Natural killer cell (primary cell): Measurements from ENCODE around the gene GNAT1. TPM values are rescaled to one million over a fixed set of nuclear protein-coding genes. Genes with fewer than 3 reads are reported as not detected.

ENCODE experiments used
- ATAC-seq, 3 donors: fragments of 150-1000 bp in 2 of 3; fragments of 200-7000 bp in 1 of 3; cut with Tn5 transposase; 1 replicate in 1 of 3; 2 replicates in 2 of 3; pipeline ENCODE4 v1.10.0; 2021; ENCODE audit warnings: mild to moderate bottlenecking in 2 of 3, moderate library complexity in 2 of 3
- DNase-seq, 2 donors: peaks; one replicate each; pipeline versions ENCODE4 v3.0.0 to v3.0.0-alpha.2; 2013 to 2021; ENCODE audit warnings: mixed read lengths in 1 of 2
- H3K27ac ChIP-seq: one replicate; pipeline ENCODE4 v1.5.1; 2013; ENCODE audit warnings: mild to moderate bottlenecking, low read length
- H3K27me3 ChIP-seq: one replicate; pipeline ENCODE4 v1.6.1; 2013; ENCODE audit warnings: low read length; ENCODE audit not compliant: control insufficient read depth, insufficient read depth
- H3K36me3 ChIP-seq: one replicate; pipeline ENCODE4 v1.6.1; 2013; ENCODE audit warnings: low read length; ENCODE audit not compliant: control insufficient read depth, insufficient read depth
- H3K4me1 ChIP-seq: one replicate; pipeline ENCODE4 v1.6.1; 2013; ENCODE audit warnings: low read length; ENCODE audit not compliant: control insufficient read depth, insufficient read depth
- H3K4me3 ChIP-seq: one replicate; pipeline ENCODE4 v1.5.1; 2013; ENCODE audit warnings: low read length
- H3K9me3 ChIP-seq: one replicate; pipeline ENCODE4 v1.6.1; 2013; ENCODE audit warnings: low read length; ENCODE audit not compliant: control insufficient read depth, insufficient read depth
- H3K27ac Mint-ChIP-seq, 2 donors: one replicate each; pipeline ENCODE4 v1.8.0; 2022; ENCODE audit warnings: mild to moderate bottlenecking in 2 of 2, mixed read lengths in 2 of 2, moderate library complexity in 1 of 2
- H3K27me3 Mint-ChIP-seq, 2 donors: one replicate each; pipeline ENCODE4 v1.8.0; 2022; ENCODE audit warnings: low read depth in 2 of 2, mixed read lengths in 2 of 2
- H3K36me3 Mint-ChIP-seq: one replicate; pipeline ENCODE4 v1.8.0; 2022; ENCODE audit warnings: mixed read lengths
- H3K4me1 Mint-ChIP-seq, 2 donors: one replicate each; pipeline ENCODE4 v1.8.0; 2022; ENCODE audit warnings: mixed read lengths in 2 of 2
- H3K4me3 Mint-ChIP-seq: one replicate; pipeline ENCODE4 v1.8.0; 2022; ENCODE audit warnings: mild to moderate bottlenecking, moderate library complexity, mixed read lengths
- H3K9me3 Mint-ChIP-seq, 2 donors: one replicate each; pipeline ENCODE4 v1.8.0; 2022; ENCODE audit warnings: mixed read lengths in 2 of 2
- WGBS: methylation state at CpG from one replicate; pipeline ENCODE4 v1.1.7; 2013; ENCODE audit warnings: missing lambda C conversion rate; ENCODE audit not compliant: insufficient coverage; 5-methylcytosine and 5-hydroxymethylcytosine counted together
- intact Hi-C: fragments of 100-400 bp; cut with micrococcal nuclease; formaldehyde crosslinking; loops from one replicate; pipeline ENCODE4 v1.14.2; 2022
- total RNA-seq, 4 donors: library from RNA; stranded (reverse); fragments of 120-200 nt in 1 of 4; gene quantifications; one replicate each; pipeline versions ENCODE4 v1.2.3 to v1.2.4, GENCODE V29; 2013 to 2022
- TF ChIP-seq, protein P1 (sequence below): fragments of 200-600 bp; IDR thresholded peaks from one replicate; pipeline ENCODE4 v1.8.0; 2022; ENCODE audit warnings: antibody characterized with exemption

GNAT1 gene
- total RNA-seq, 3 donors from 2014 or later (not counting 1 experiment from before 2014, with no cell fraction given): not detected

DNA sequence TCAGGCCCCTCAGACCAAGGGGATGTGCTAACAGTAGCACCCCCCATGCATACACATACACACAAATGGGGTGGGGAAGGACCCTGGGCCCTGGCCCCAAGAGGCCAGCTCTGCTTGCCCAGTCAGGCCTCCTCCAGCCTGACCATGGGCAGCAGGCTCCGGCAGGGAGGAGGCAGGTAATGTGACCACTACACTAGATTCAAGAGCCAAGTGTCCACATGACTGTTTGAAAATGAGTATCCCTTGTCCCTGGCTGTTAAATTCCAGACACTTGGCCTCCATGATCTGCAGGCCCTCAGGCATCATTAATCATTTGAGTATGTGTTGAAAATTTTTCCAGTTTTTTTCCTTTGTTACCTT lies 30.7 kb downstream of the GNAT1 start:
- Mint-ChIP-seq H3K4me1 (peaks cover 5 to 11% of the 10 kb centered on the region in 2 donors), H3K36me3 (no peaks in the 10 kb centered on the region), H3K9me3 (no peaks in the 10 kb centered on the region), H3K27me3 (peaks cover 5 to 9% of the 10 kb centered on the region in 2 donors), H3K27ac (no peak overlapping the region), H3K4me3 (no peak overlapping the region)
- Histone ChIP-seq H3K4me3 (no peak overlapping the region), H3K27me3 (no peaks in the 10 kb centered on the region), H3K9me3 (no peaks in the 10 kb centered on the region), H3K4me1 (peaks cover 18% of the 10 kb centered on the region), H3K27ac (no peak overlapping the region), H3K36me3 (no peaks in the 10 kb centered on the region)
- TF ChIP-seq, protein P1, sequence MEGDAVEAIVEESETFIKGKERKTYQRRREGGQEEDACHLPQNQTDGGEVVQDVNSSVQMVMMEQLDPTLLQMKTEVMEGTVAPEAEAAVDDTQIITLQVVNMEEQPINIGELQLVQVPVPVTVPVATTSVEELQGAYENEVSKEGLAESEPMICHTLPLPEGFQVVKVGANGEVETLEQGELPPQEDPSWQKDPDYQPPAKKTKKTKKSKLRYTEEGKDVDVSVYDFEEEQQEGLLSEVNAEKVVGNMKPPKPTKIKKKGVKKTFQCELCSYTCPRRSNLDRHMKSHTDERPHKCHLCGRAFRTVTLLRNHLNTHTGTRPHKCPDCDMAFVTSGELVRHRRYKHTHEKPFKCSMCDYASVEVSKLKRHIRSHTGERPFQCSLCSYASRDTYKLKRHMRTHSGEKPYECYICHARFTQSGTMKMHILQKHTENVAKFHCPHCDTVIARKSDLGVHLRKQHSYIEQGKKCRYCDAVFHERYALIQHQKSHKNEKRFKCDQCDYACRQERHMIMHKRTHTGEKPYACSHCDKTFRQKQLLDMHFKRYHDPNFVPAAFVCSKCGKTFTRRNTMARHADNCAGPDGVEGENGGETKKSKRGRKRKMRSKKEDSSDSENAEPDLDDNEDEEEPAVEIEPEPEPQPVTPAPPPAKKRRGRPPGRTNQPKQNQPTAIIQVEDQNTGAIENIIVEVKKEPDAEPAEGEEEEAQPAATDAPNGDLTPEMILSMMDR: no peak
- intact Hi-C loops: no loop called here
- WGBS: 100% methylated on average over 1 of the region's 1 CpG
- no peak for DNase-seq
- ATAC-seq: no peak

DNA sequence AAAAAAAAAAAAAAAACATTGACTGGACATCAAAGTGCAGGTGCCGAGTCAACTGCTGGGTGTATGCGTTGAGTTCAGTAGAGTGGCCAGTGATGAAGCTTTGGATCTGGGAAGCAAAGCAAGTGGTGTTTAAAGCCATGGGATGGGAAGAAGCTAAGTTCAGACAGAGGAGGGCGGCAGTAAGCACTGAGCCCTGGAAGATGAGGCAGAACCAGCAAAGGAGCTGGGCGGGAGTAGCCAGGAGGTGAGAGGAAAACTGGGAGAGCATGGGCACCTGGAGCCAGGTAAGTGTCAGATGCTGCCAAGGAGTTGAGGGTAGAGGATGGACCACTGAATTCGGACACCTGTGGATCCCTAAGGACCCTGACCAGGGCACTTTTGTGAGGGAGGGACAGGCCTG lies 33.2 kb downstream of the GNAT1 start:
- DNase-seq: no peak
- Mint-ChIP-seq H3K4me1 (peaks cover 16 to 23% of the 10 kb centered on the region in 2 donors), H3K4me3 (peak overlapping the region; percentile 43), H3K27me3 (peaks cover 5 to 9% of the 10 kb centered on the region in 2 donors), H3K9me3 (no peaks in the 10 kb centered on the region), H3K27ac (no peak overlapping the region), H3K36me3 (no peaks in the 10 kb centered on the region)
- no peak overlapping the region for H3K4me3 ChIP-seq
- H3K4me1 ChIP-seq: peaks cover 33% of the 10 kb centered on the region
- no peaks in the 10 kb centered on the region for H3K36me3 ChIP-seq
- H3K27ac ChIP-seq: no peak overlapping the region
- intact Hi-C loops: no loop called here
- no peaks in the 10 kb centered on the region for H3K27me3 ChIP-seq
- 91% methylated on average over 5 of the region's 5 CpGs for WGBS
- no peaks in the 10 kb centered on the region for H3K9me3 ChIP-seq
- TF ChIP-seq, protein P1: no peak
- no peak for ATAC-seq

DNA sequence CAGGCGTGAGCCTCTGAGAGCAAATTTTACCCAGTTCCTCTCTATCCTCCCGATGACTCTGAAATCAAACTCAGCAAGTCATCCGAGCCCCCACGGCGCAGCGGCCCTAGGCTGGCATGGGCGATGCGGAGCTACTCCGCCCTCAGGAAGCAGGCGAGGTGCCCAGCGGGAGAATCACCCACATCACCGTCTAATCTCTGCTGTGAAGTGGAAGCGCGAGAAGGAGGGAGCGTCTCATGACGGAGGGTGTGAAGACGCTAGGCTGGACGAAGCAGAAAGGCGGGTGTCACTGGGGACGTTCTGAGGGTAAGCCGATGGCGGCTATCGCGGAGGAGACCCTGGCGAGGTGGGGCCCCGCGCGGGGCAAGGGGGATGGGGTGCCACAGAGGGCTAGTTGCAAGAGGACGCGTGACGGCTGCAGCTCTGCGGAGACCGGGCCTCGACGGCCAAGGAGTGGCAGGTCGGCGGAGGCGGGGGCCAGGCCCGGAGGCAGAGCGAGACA lies 35.5 kb downstream of the GNAT1 start:
- TF ChIP-seq, protein P1: no peak
- Mint-ChIP-seq H3K9me3 (no peaks in the 10 kb centered on the region), H3K4me1 (peaks cover 16 to 23% of the 10 kb centered on the region in 2 donors), H3K36me3 (no peaks in the 10 kb centered on the region), H3K4me3 (peak overlapping the region; percentile 98), H3K27ac (peak overlapping the region; percentile 86 to 92), H3K27me3 (peaks cover 5 to 9% of the 10 kb centered on the region in 2 donors)
- DNase-seq: peak in 1 of 2 donors; percentile 74
- peak overlapping the region; percentile 63 for H3K27ac ChIP-seq
- intact Hi-C loops: loop anchor here (1.0 kb wide), 6 partner anchors 8 to 106 kb away; no protein-coding TSS in a partner anchor
- no peaks in the 10 kb centered on the region for H3K27me3 ChIP-seq
- under 1% methylated on average over 40 of the region's 40 CpGs for WGBS
- ATAC-seq: peak; percentile 41 to 57 (median 46)
- peaks cover 41% of the 10 kb centered on the region for H3K4me1 ChIP-seq
- H3K9me3 ChIP-seq: no peaks in the 10 kb centered on the region
- H3K36me3 ChIP-seq: no peaks in the 10 kb centered on the region
- peak overlapping the region; percentile 48 for H3K4me3 ChIP-seq
